Endothelial cell (in vitro differentiated cells): ENCODE measurements around the gene CLCN5. TPM values are rescaled to one million over a fixed set of nuclear protein-coding genes. Genes with fewer than 3 reads are reported as not detected.

Experiments
- DNase-seq: peaks from one replicate; pipeline ENCODE4 v3.0.0; 2021; ENCODE audit warnings: low spot score
- H3K27ac Mint-ChIP-seq: one replicate; pipeline ENCODE4 v1.8.0; 2021; ENCODE audit warnings: mixed read lengths, inconsistent platforms; ENCODE audit not compliant: unreplicated experiment
- H3K27me3 Mint-ChIP-seq: one replicate; pipeline ENCODE4 v1.8.0; 2021; ENCODE audit warnings: mild to moderate bottlenecking, moderate library complexity, mixed read lengths, inconsistent platforms; ENCODE audit not compliant: unreplicated experiment
- H3K36me3 Mint-ChIP-seq: one replicate; pipeline ENCODE4 v1.8.0; 2021; ENCODE audit warnings: mild to moderate bottlenecking, low read depth, mixed read lengths, inconsistent platforms; ENCODE audit not compliant: unreplicated experiment
- H3K4me1 Mint-ChIP-seq: one replicate; pipeline ENCODE4 v1.8.0; 2021; ENCODE audit warnings: mild to moderate bottlenecking, mixed read lengths, inconsistent platforms; ENCODE audit not compliant: unreplicated experiment
- H3K4me3 Mint-ChIP-seq: one replicate; pipeline ENCODE4 v1.8.0; 2021; ENCODE audit warnings: mild to moderate bottlenecking, mixed read lengths, inconsistent platforms; ENCODE audit not compliant: unreplicated experiment
- H3K9me3 Mint-ChIP-seq: one replicate; pipeline ENCODE4 v1.8.0; 2021; ENCODE audit warnings: mixed read lengths, inconsistent platforms; ENCODE audit not compliant: unreplicated experiment
- total RNA-seq: library from RNA; stranded (reverse); fragmentation: NEBNext Ultra II Directional; extraction: Animal tissue kit (Norgen Biotek cat#: 25700); gene quantifications from one replicate; pipeline ENCODE4 v1.2.1, GENCODE V29; 2021; ENCODE audit not compliant: unreplicated experiment
- TF ChIP-seq, protein P1 (sequence below): fragments of 200-600 bp; sonication (generic); IDR thresholded peaks from one replicate; pipeline ENCODE4 v1.5.0; 2021; ENCODE audit warnings: antibody characterized with exemption; ENCODE audit not compliant: unreplicated experiment

The CLCN5 gene
- total RNA-seq, 1 donor from 2014 or later = 5.7 TPM

GRCh38 chrX:49960061-49960460, 37.7 kb downstream of the CLCN5 start:
- Mint-ChIP-seq H3K27me3 (no peaks in the 10 kb centered on the region), H3K27ac (no peak overlapping the region), H3K4me3 (no peak overlapping the region), H3K9me3 (no peaks in the 10 kb centered on the region), H3K36me3 (no peaks in the 10 kb centered on the region), H3K4me1 (no peaks in the 10 kb centered on the region)
- TF ChIP-seq, protein P1, sequence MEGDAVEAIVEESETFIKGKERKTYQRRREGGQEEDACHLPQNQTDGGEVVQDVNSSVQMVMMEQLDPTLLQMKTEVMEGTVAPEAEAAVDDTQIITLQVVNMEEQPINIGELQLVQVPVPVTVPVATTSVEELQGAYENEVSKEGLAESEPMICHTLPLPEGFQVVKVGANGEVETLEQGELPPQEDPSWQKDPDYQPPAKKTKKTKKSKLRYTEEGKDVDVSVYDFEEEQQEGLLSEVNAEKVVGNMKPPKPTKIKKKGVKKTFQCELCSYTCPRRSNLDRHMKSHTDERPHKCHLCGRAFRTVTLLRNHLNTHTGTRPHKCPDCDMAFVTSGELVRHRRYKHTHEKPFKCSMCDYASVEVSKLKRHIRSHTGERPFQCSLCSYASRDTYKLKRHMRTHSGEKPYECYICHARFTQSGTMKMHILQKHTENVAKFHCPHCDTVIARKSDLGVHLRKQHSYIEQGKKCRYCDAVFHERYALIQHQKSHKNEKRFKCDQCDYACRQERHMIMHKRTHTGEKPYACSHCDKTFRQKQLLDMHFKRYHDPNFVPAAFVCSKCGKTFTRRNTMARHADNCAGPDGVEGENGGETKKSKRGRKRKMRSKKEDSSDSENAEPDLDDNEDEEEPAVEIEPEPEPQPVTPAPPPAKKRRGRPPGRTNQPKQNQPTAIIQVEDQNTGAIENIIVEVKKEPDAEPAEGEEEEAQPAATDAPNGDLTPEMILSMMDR = no peak
- DNase-seq = no peak

DNA sequence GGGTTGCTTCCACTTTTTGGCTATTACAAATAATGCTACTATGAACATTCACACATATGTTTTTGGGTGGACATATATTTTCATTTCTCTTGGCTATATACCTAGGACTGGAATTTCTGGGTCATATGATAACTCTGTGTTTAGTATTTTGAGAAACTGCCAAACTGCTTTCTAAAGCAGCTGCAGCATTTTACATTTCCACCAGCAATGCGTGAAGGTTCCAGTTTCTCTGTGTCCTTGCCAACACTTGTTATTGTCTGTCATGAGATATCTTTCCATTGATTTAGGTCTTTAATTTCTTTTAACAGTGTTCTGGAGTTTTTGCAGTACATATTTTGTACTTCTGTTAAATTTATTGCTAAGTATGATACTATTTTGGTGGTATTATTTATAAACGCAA, 48.3 kb downstream of the CLCN5 start:
- H3K4me1 Mint-ChIP-seq = no peaks in the 10 kb centered on the region
- no peaks in the 10 kb centered on the region for H3K36me3 Mint-ChIP-seq
- no peak for DNase-seq
- TF ChIP-seq, protein P1 = no peak
- H3K27ac Mint-ChIP-seq = no peak overlapping the region
- H3K4me3 Mint-ChIP-seq = no peak overlapping the region
- no peaks in the 10 kb centered on the region for H3K27me3 Mint-ChIP-seq
- no peaks in the 10 kb centered on the region for H3K9me3 Mint-ChIP-seq

DNA sequence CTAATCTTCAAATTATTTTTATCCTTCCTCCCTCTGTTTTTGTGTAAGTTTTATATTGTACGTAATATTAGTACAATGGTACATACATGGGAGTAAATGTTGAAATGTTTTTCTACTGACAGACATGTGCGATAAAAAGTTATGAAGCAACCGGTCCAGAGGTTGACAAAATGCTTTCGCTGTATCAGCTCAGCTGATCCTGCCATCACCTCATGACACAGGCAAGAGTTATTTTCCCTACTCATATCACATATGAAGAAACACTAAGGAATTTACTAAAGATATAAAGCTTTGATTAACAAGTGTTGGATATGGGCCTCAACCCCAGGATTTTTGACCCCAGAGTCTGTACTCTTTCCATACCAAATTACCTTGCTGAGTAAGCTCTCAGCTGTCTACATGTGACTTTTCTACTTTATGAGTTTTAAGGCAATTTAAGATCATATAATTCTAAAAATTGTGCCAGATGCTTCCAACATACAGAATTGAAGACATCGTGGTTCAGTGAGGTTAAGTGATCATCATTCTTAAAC, 50.0 kb downstream of the CLCN5 start:
- DNase-seq = no peak
- H3K27ac Mint-ChIP-seq = no peak overlapping the region
- no peaks in the 10 kb centered on the region for H3K27me3 Mint-ChIP-seq
- H3K4me3 Mint-ChIP-seq = no peak overlapping the region
- H3K9me3 Mint-ChIP-seq = no peaks in the 10 kb centered on the region
- TF ChIP-seq, protein P1 = no peak
- H3K36me3 Mint-ChIP-seq = no peaks in the 10 kb centered on the region
- H3K4me1 Mint-ChIP-seq = no peaks in the 10 kb centered on the region

GRCh38 chrX:49976682-49977197, 54.3 kb downstream of the CLCN5 start:
- TF ChIP-seq, protein P1 = no peak
- Mint-ChIP-seq H3K9me3 (no peaks in the 10 kb centered on the region), H3K27me3 (no peaks in the 10 kb centered on the region)

DNA sequence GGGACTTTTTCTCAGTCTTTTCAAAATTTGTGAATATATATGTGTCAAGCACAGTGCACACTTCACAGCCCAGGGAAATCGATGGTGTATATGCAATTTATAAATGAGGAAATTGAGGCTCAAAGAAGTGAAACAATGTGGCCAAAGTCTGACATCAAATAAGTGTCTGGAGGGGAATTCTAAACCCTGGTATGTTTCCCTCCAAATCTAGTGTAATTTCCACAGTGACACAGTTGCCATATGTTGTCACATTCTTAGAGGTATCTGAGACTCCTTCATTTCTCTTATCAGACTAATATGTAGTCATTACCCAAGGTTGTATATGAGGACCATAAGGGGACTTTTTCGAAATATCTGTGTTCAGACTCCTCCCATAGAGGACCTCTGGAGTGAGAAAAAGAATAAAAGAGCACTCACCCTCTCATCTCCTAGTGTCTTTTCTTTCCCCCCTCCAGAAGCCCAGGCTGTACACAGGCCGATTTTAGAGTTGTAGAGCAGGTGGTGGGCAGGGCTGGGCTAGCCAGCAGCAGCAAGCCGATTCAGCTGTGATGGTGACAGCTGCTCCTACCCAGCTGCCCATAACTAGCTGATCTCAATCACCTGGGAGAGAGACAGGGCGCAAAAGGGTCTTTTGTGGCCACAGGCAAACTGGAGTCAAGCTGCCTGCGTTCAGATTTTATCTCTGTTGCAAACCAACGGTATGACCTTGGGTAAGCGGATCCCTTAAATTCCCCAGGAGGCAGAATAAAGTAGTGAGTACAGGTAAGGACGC, 55.1 kb downstream of the CLCN5 start:
- DNase-seq = no peak
- no peaks in the 10 kb centered on the region for H3K36me3 Mint-ChIP-seq
- no peaks in the 10 kb centered on the region for H3K4me1 Mint-ChIP-seq
- TF ChIP-seq, protein P1 = no peak
- no peak overlapping the region for H3K27ac Mint-ChIP-seq
- no peak overlapping the region for H3K4me3 Mint-ChIP-seq
- no peaks in the 10 kb centered on the region for H3K9me3 Mint-ChIP-seq
- no peaks in the 10 kb centered on the region for H3K27me3 Mint-ChIP-seq

More at GRCh38 chrX:49976682-49977197, 54.3 kb downstream of the CLCN5 start:
- Mint-ChIP-seq H3K4me3 (no peak overlapping the region), H3K36me3 (no peaks in the 10 kb centered on the region), H3K27ac (no peak overlapping the region), H3K4me1 (no peaks in the 10 kb centered on the region)
- no peak for DNase-seq
